K562 (cell line): ENCODE data around the gene ARL3. TPM values are rescaled to one million over a fixed set of nuclear protein-coding genes. Genes with fewer than 3 reads are reported as not detected.

ENCODE experiments used
- FOXA3 ChIP-seq, 2 experiments: fragments of 450-650 bp in 1 of 2; sonication (generic) in 1 of 2; formaldehyde crosslinking; IDR thresholded peaks in 1 of 2; conservative IDR thresholded peaks in 1 of 2; 2 replicates each; pipeline versions ENCODE4 v1.4.0 to v1.8.0; 2020 to 2022; ENCODE audit warnings: mild to moderate bottlenecking in 2 of 2, missing genetic modification reagents in 1 of 2
- FOXK2 ChIP-seq, 2 experiments: fragments of 450-650 bp; IDR thresholded peaks in 1 of 2; conservative IDR thresholded peaks in 1 of 2; 2 replicates each; pipeline ENCODE4 v1.6.1; 2016; ENCODE audit warnings: low read depth in 2 of 2, mild to moderate bottlenecking in 1 of 2
- GATAD2B ChIP-seq: fragments of 450-650 bp; IDR thresholded peaks from 2 replicates; pipeline ENCODE4 v1.6.1; 2017; ENCODE audit warnings: mild to moderate bottlenecking, borderline replicate concordance
- NONO ChIP-seq, 2 experiments: fragments of 200-400 bp in 1 of 2; fragments of 450-650 bp in 1 of 2; formaldehyde crosslinking in 1 of 2; IDR thresholded peaks; 2 replicates each; pipeline ENCODE4 v1.6.1; 2017; ENCODE audit warnings: low read depth in 2 of 2, mild to moderate bottlenecking in 2 of 2, moderate library complexity in 2 of 2, low read length in 1 of 2
- POLR2G ChIP-seq: fragments of 200-400 bp; formaldehyde crosslinking; IDR thresholded peaks from 2 replicates; pipeline ENCODE4 v1.6.1; 2017; ENCODE audit warnings: low read depth, mild to moderate bottlenecking, antibody characterized with exemption, low read length, moderate library complexity
- POLR3G ChIP-seq: IDR thresholded peaks from 2 replicates; pipeline ENCODE4 v1.6.1; 2011; ENCODE audit not compliant: insufficient read length, insufficient replicate concordance; ENCODE audit errors: extremely low read depth
- RAD21 ChIP-seq, 2 experiments: fragments of 250-450 bp in 1 of 2; fragments of 450-650 bp in 1 of 2; sonication (Bioruptor Pico) in 1 of 2; formaldehyde crosslinking in 1 of 2; IDR thresholded peaks in 1 of 2; conservative IDR thresholded peaks in 1 of 2; 2 replicates each; pipeline versions ENCODE4 v1.4.0 to v1.8.0; 2020 to 2022; ENCODE audit warnings: mild to moderate bottlenecking in 2 of 2, moderate library complexity in 1 of 2
- REST ChIP-seq, 2 experiments: fragments of 450-650 bp; formaldehyde crosslinking in 1 of 2; IDR thresholded peaks; 2 replicates each; pipeline versions ENCODE4 v1.4.0 to v1.6.1; 2014 to 2020; ENCODE audit warnings: mild to moderate bottlenecking in 2 of 2, borderline replicate concordance in 1 of 2, low read depth in 1 of 2
- STAG1 ChIP-seq: sonication (generic); formaldehyde crosslinking; IDR thresholded peaks from 2 replicates; pipeline ENCODE4 v1.5.0; 2020; ENCODE audit warnings: missing genetic modification reagents, borderline replicate concordance
- ZBTB33 ChIP-seq: sonication (generic); formaldehyde crosslinking; IDR thresholded peaks from 2 replicates; pipeline ENCODE4 v1.8.1; 2023; ENCODE audit warnings: mild to moderate bottlenecking, missing genetic modification reagents
- polyA plus RNA-seq, 8 experiments: library from polyadenylated mRNA; depleted of rRNA in 4 of 8; stranded (reverse) in 5 of 8; unstranded in 3 of 8; fragments of >200 nt; fragmentation: Nextera tagmentation in 2 of 8; fragmentation: Illumina TruSeq in 1 of 8; extraction: Ambion mirVana in 2 of 8; extraction: Trizol in 1 of 8; gene quantifications; 2 replicates each; pipeline versions ENCODE4 v1.2.1 to v1.2.3, GENCODE V29; 2011 to 2014; ENCODE audit warnings: inconsistent platforms in 1 of 8, missing spikeins in 1 of 8
- total RNA-seq, 7 experiments: library from RNA; depleted of rRNA in 6 of 7; stranded (reverse); fragments of >200 nt in 6 of 7; fragmentation: Illumina TruSeq in 2 of 7; extraction: Trizol in 2 of 7; gene quantifications; 2 replicates each; pipeline versions ENCODE4 v1.2.1 to v1.2.3, GENCODE V29; 2011 to 2021; ENCODE audit warnings: low replicate concordance in 1 of 7

The ARL3 gene
- total and polyA plus RNA-seq, 9 of the 15 experiments (the other 6 are each of a cell fraction or from before 2014, with no cell fraction given) = 2.9 to 8.9 (median 4.8) TPM

DNA sequence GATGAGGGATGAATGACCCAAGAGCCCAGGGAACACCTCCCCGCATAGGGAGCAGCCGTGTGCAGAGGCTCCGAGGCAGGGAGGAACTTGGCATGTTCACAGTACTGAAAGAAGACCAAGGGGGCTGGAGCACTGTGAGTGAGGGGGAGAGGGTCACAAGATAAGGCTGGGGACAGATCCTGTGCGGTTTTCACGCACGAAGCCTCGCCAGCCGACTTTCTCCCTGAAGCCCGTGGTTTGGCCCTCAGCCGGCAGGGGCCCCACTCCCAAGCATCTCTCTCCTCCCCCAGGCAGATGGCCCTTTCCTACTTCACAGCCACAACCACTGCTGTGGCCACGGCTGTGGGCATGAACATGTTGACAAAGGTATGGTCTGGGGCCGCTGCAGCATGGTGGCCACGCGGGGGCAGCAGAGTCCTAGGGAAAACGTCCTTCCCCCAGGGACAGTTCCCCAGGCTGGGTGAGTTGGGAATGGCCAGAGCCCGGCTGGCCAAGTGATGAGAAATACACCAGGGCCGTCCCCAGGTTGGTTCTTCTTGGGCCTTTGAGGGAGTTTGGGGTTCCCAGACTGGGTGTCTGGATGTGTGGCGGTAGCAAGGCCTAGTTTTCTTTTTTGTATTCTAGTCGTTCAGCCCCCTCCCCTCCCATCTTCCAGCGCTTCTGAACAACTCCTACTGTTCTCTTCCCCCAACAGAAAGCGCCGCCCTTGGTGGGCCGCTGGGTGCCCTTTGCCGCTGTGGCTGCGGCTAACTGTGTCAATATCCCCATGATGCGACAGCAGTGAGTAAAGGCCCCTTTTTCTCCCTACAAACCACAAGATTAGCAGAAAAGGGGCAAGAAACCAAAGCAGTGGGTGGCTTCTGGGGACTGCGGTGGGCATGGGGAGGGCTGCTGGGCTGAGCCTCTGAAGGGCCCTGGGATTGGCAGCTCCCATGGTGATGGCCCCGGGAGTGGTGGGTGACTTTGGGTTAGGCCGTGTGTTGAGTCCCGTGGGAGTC, 15.1 kb upstream of the ARL3 start (continued):
- TF ChIP-seq FOXK2 (conservative IDR thresholded peaks at IDR 0.05 in 1 of 2, IDR thresholded peaks at IDR 0.05 in 1 of 2; ENCODE audit: low read depth in 2 of 2) = peak; percentile 58 to 69; a peak in 3 of 4 replicates
- no peak for TF ChIP-seq GATAD2B
- peak; percentile 87 to 89 for TF ChIP-seq RAD21 (CRISPR knock-in tag; conservative IDR thresholded peaks at IDR 0.05 in 1 of 2, IDR thresholded peaks at IDR 0.05 in 1 of 2)
- TF ChIP-seq POLR3G = no peak
- TF ChIP-seq POLR2G = peak; percentile 36; the same call in 1 of the 2 replicates
- TF ChIP-seq ZBTB33 (CRISPR knock-in tag) = peak; percentile 65; the same call in 1 of the 2 replicates
- TF ChIP-seq REST (IDR thresholded peaks at IDR 0.05; ENCODE audit: borderline replicate concordance) = peak; percentile 79
- TF ChIP-seq REST (CRISPR knock-in tag; IDR thresholded peaks at IDR 0.05; ENCODE audit: low read depth) = no peak
- peak; percentile 75; the same call in 1 of the 2 replicates for TF ChIP-seq STAG1
- 0 out of 4 replicates have a peak, but pooled peaks of 1 of the 2 experiments have one; percentile 15 for TF ChIP-seq NONO (IDR thresholded peaks at IDR 0.05; ENCODE audit: low read depth in 2 of 2, low read length in 1 of 2)
- TF ChIP-seq FOXA3 (CRISPR knock-in tag; conservative IDR thresholded peaks at IDR 0.05 in 1 of 2, IDR thresholded peaks at IDR 0.05 in 1 of 2) = peak in 1 of 2 experiments; percentile 91; a peak in 2 of 4 replicates
